ENCODE data around the gene CSNK1G2. TPM values are rescaled to one million over a fixed set of nuclear protein-coding genes. Genes with fewer than 3 reads are reported as not detected.

The CSNK1G2 gene
- total RNA-seq, 1 donor from 2014 or later: 62.8 TPM

GRCh38 chr19:1944088-1944915 is 3.3 kb downstream of the CSNK1G2 start:
- no peak for DNase-seq (ENCODE audit: low read depth in 2 of 2)

- DNase-seq (ENCODE audit: low read depth in 2 of 2): no peak
These were observed 4.1 kb downstream of the CSNK1G2 start for GRCh38 chr19:1944916-1945561.

GRCh38 chr19:1945899-1946298 is 4.9 kb downstream of the CSNK1G2 start:
- peak; percentile 16 to 51 for DNase-seq (ENCODE audit: low read depth in 2 of 2)

GRCh38 chr19:1947651-1948209 is 6.8 kb downstream of the CSNK1G2 start:
- DNase-seq (ENCODE audit: low read depth in 2 of 2): no peak

GRCh38 chr19:1949304-1950101 is 8.5 kb downstream of the CSNK1G2 start:
- DNase-seq (ENCODE audit: low read depth in 2 of 2): no peak

GRCh38 chr19:1950640-1951039 is 9.7 kb downstream of the CSNK1G2 start:
- no peak for DNase-seq (ENCODE audit: low read depth in 2 of 2)

GRCh38 chr19:1952635-1953034 is 11.7 kb downstream of the CSNK1G2 start:
- no peak for DNase-seq (ENCODE audit: low read depth in 2 of 2)

GRCh38 chr19:1953037-1953436 is 12.1 kb downstream of the CSNK1G2 start:
- DNase-seq (ENCODE audit: low read depth in 2 of 2): no peak

- no peak for DNase-seq (ENCODE audit: low read depth in 2 of 2)
These were observed 12.6 kb downstream of the CSNK1G2 start for GRCh38 chr19:1953441-1954094.

- no peak for DNase-seq (ENCODE audit: low read depth in 2 of 2)
These were observed 13.6 kb downstream of the CSNK1G2 start for GRCh38 chr19:1954532-1954933.

GRCh38 chr19:1955171-1956121 is 14.5 kb downstream of the CSNK1G2 start:
- DNase-seq (ENCODE audit: low read depth in 2 of 2): no peak

- DNase-seq (ENCODE audit: low read depth in 2 of 2): no peak
These were observed 15.1 kb downstream of the CSNK1G2 start for GRCh38 chr19:1956122-1956494.

GRCh38 chr19:1956868-1957492 is 16.0 kb downstream of the CSNK1G2 start:
- no peak for DNase-seq (ENCODE audit: low read depth in 2 of 2)

GRCh38 chr19:1957562-1958248 is 16.7 kb downstream of the CSNK1G2 start:
- DNase-seq (ENCODE audit: low read depth in 2 of 2): no peak

- DNase-seq (ENCODE audit: low read depth in 2 of 2): no peak
These were observed 19.1 kb downstream of the CSNK1G2 start for GRCh38 chr19:1959928-1960589.

GRCh38 chr19:1961000-1961883 is 20.3 kb downstream of the CSNK1G2 start:
- DNase-seq (ENCODE audit: low read depth in 2 of 2): no peak

GRCh38 chr19:1962674-1963073 is 21.7 kb downstream of the CSNK1G2 start:
- DNase-seq (ENCODE audit: low read depth in 2 of 2): no peak

Measured in dermis microvascular lymphatic vessel endothelial cell (primary cell).